ENCODE results near the gene MACROH2A1.

- no peak for TF ChIP-seq CTCF (IDR thresholded peaks at IDR 0.05; ENCODE audit: borderline replicate concordance, extremely low read depth, low read length, poor library complexity, severe bottlenecking)
- TF ChIP-seq EZH2 (IDR thresholded peaks at IDR 0.05; ENCODE audit: borderline replicate concordance, low read depth, low read length, severe bottlenecking), result no peak
These were observed 42.4 kb upstream of the MACROH2A1 start for GRCh38 chr5:135441350-135441831.

Measured in DND-41 (cell line).